C4-2B (cell line): Measurements from ENCODE around the gene CYGB.

Experiments used
- H3K27ac ChIP-seq: fragments of 450-650 bp; 2 replicates; pipeline ENCODE4 v1.5.1; 2017
- CTCF ChIP-seq: fragments of 450-650 bp; conservative IDR thresholded peaks from 2 replicates; pipeline ENCODE4 v1.5.1; 2017; ENCODE audit warnings: mild to moderate bottlenecking
- ZFX ChIP-seq: fragments of 450-650 bp; IDR thresholded peaks from 2 replicates; pipeline ENCODE4 v1.6.1; 2017

CYGB gene

GRCh38 chr17:76581515-76581914 lies 44.0 kb upstream of the CYGB start:
- no peak overlapping the region for H3K27ac ChIP-seq
- TF ChIP-seq ZFX = no peak
- TF ChIP-seq CTCF = no peak

GRCh38 chr17:76579281-76579680 lies 41.8 kb upstream of the CYGB start:
- TF ChIP-seq ZFX = no peak
- no peak for TF ChIP-seq CTCF
- H3K27ac ChIP-seq = no peak overlapping the region

GRCh38 chr17:76578376-76578775 lies 40.9 kb upstream of the CYGB start:
- H3K27ac ChIP-seq = no peak overlapping the region
- TF ChIP-seq ZFX (no peak), CTCF (no peak)

- H3K27ac ChIP-seq = no peak overlapping the region
- TF ChIP-seq CTCF (no peak), ZFX (no peak)
These were observed 40.4 kb upstream of the CYGB start for GRCh38 chr17:76577876-76578275.

GRCh38 chr17:76576189-76576588 lies 38.7 kb upstream of the CYGB start:
- TF ChIP-seq CTCF (no peak), ZFX (no peak)

GRCh38 chr17:76575570-76575969 lies 38.1 kb upstream of the CYGB start:
- TF ChIP-seq CTCF (no peak), ZFX (no peak)
- H3K27ac ChIP-seq = no peak overlapping the region

More at GRCh38 chr17:76576189-76576588, 38.7 kb upstream of the CYGB start:
- H3K27ac ChIP-seq = no peak overlapping the region

GRCh38 chr17:76574166-76574565 lies 36.7 kb upstream of the CYGB start:
- TF ChIP-seq ZFX = no peak
- TF ChIP-seq CTCF = no peak
- H3K27ac ChIP-seq = no peak overlapping the region
